RPMI7951 (cell line): ENCODE results near the gene LTBP2. TPM values are rescaled to one million over a fixed set of nuclear protein-coding genes. Genes with fewer than 3 reads are reported as not detected.

Source experiments
- DNase-seq: peaks from one replicate; pipeline ENCODE4 v3.0.0-alpha.2; 2012; ENCODE audit warnings: low read depth
- total RNA-seq: library from RNA; depleted of rRNA; stranded (reverse); fragments of >200 nt; shearing (Covaris generic); gene quantifications from 2 replicates; pipeline ENCODE4 v1.2.3, GENCODE V29; 2014

Gene LTBP2
- total RNA-seq, 1 experiment from 2014 or later: 22.8 TPM

- DNase-seq: no peak
These were observed 20.6 kb downstream of the LTBP2 start for GRCh38 chr14:74591394-74591793.

GRCh38 chr14:74589291-74589879 lies 22.7 kb downstream of the LTBP2 start:
- no peak for DNase-seq

- DNase-seq: no peak
These were observed 24.7 kb downstream of the LTBP2 start for GRCh38 chr14:74587363-74587707.

DNA sequence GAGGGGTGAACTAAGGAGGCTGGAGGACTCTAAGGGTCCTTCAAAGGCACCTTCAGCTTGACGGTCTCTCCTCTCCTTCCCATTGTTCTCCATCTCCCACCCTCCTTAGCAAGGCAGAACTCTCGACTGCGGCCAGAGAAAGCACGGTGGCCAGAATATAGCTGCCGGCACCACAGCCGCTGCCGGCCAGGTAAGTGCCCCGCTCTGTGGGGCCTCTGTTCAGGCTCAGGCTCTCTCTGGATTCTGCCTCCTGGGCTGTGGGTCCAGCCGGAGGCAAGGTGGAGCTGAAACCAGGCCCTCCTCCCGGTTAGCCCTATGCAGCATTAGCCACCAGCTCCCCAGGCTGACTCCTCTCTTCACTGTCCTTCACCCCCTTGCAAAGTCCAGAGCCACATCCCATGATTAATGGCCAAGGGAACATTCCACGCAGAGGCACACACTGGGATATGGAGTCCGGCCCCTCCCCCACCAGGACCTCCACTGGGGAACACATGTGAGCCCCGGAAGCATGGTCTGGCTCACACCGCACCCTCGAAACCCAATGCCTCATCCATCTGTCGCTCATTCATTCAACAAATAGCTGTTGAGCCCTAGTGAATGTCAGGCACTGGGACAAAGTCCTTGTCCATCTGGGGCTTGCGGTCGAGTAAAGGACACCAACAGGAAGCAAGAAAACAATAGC lies 25.2 kb downstream of the LTBP2 start:
- DNase-seq: peak; percentile 94

DNA sequence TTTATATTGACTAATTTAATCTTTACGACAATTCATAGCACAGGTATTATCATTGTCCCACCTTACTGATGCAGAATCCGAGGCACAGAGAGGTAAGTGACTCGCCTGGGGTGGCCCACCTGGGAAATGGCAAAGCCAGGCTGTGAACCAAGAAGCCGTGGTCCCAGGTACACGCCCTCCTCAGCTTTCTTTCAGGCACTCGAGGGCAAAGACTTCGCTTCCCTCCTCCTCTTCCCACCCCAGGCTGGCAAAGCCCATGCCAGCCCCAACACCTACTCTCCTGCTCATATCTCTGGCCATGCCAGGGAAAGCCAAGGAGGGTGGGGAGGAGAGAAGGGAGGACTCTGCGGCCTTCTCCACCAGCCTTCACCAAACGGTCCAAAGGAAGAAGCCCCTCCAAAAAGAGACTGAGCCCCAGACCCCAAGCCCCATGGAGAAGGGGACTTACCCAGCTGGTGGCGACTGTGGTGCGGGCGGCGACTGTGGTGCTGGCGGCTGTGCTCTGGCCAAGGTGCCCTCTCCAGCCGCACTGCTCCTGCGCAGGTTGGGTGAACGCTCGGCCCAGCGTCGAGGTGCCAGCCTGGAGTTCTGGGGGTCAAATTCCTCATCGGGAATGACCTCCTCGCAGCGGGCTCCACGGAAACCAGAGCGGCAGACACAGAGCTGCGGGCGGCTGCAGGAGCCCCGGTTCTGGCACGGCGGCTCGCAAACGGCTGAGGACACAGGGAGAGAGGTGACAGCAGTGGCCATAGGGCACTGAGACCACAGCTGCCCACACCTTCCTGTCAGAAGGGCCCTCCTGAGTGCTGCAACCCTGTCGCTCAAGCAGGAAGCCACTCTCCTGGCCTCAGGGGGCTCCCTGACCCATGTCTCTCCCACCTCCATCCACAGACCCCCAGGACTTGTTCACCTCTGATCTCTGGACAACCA lies 26.4 kb downstream of the LTBP2 start:
- no peak for DNase-seq

DNA sequence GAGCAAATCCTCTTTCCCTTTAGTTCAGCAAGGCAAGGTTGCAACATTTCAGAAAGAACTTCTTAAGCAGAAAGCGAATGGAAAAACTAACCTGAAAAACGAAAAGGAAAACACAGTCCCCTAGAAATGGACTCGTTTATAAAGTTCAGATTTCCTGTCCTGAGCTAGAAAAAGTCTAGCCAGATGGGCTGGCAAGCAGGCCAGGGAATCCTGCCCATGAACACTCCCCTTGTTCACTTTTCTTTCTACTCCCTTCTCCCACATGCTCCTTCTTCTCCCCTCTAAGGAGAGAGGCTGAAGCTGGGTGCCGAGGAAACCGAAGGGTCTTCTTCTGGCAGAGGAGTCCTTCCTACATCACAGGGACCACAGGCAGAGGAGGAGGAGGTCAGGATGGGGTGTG lies 27.1 kb downstream of the LTBP2 start:
- DNase-seq: no peak

DNA sequence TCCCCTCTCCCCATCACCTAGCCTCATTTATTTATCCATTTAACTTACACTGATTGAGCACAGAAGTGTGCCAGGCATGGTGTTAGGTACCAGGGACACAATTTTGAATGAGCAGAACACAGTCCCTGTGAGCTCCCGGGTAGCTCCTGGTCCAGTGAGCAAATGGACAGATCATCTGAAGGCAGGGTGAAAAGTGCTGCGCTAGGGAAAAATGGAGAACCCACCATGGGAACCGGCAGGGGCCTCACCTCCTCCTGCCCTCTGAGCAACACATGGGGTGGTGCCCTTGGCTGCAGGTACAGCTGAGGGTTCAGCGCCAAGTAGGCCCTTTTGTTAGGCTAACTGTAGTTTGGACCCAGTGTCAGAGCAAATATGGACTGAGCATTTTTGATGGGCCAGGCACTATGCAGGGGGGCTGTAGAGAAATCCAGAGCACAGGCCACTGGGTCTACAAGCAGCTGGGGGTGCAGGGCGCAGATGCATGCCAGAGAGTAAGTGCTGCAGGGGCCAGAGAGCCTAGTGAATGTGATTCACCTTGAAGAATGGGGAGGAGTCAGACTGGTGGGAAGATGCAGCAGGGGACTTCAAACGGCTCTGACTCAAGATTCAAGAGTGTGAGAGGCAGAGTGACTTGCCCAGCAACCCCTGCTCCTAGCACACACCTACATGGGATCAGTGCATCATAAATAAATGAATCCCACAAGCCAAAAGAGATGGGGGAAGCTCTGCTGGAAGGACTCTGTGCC lies 28.2 kb downstream of the LTBP2 start:
- peak; percentile 84 for DNase-seq

GRCh38 chr14:74582910-74583581 lies 29.0 kb downstream of the LTBP2 start:
- peak; percentile 91 for DNase-seq

GRCh38 chr14:74580275-74580672 lies 31.8 kb downstream of the LTBP2 start:
- no peak for DNase-seq

DNA sequence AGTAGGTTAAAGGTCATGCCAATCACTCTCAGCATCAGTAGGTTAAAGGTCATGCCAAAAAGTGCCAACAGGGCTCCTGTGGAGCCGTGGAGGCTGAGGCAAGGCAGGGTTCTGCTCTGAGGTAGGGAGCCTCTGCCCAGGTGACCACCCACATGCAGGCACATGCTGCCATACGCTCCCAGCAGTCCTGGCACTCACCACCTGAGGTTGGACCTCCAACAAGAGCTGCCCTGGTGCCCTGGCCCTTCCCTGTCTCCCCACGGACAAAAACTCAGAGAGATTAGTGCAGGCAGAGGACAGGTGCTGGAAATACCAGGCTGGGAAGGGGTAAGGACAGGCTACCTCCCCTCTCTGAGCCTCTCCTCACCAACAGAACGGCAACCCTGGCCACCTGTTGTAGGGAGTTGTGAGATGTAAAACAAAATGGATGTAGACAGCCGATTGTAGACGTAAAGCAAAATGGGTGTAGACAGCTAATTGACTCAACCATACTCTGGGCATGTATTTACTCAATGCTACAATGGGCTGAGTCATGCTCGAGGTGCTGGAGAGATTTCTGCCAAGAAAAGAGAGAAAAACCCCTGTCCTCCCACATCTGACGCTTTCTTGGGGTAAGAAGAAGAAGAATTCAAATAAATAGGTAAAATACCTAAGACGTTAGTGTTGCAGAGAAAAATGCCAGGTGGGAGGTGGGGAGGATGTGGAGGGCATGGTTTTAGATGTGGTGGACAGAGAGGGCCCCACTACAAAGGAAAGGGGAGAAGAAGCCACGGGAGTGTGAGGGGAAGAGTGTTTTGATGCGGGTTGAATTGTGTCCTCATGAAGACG lies 32.4 kb downstream of the LTBP2 start:
- DNase-seq: peak; percentile 80

- DNase-seq: no peak
These were observed 33.6 kb downstream of the LTBP2 start for GRCh38 chr14:74578479-74578878.

GRCh38 chr14:74577948-74578275 lies 34.1 kb downstream of the LTBP2 start:
- DNase-seq: no peak

DNA sequence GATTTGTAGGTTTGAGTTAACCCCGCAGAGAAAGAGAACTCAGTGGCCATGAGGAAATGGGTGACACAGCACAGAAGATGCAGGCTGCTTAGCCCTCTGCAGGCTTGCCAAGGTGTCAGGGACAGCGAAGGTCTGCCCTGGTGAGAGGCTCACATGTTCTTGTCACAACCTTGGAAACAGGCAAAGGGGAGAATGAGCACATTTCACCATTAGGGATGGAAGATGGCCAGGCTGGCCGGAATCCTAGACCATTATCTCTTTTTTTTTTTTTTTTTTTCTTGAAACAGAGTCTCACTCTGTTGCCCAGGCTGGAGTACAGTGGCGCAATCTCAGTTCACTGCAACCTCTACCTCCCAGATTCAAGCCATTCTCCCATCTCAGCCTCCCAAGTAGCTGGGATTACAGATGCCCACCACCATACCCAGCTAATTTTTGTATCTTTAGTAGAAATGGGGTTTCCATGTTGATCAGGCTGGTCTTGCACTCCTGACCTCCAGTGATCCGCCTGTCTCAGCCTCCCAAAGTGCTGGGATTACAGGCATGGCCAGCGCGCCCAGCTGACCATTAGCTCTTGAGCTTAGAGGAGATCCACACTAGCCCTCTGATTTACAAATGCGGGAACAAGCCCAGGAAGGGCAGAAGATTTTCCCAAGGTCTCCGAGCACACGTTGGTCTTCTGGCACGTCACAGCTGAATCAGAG lies 34.6 kb downstream of the LTBP2 start:
- DNase-seq: peak; percentile 57

DNA sequence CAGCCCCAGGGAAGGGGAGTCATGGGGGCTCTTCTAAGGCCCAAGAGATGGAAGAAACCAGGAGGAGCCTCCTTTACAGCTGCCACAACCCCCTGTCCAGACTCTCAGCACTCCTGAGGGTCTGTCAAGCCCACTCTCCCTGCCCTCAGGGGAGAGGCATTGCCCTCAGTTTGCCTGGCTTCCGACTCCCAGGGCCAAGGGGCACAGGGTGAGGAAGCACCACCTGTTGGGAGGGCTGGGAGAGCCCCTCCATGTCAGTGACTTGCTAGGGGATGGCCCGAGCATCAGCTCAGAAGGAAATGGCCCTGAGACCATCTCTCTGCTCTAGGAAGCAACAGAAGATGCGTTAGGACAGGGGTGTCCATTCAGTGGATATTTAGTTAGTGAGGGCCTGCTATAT lies 36.1 kb downstream of the LTBP2 start:
- DNase-seq: no peak

- DNase-seq: no peak
These were observed 36.5 kb downstream of the LTBP2 start for GRCh38 chr14:74575507-74575906.

GRCh38 chr14:74574706-74575105 lies 37.3 kb downstream of the LTBP2 start:
- DNase-seq: peak; percentile 90

- DNase-seq: peak; percentile 69
These were observed 38.0 kb downstream of the LTBP2 start for GRCh38 chr14:74574090-74574433.

GRCh38 chr14:74573421-74574089 lies 38.5 kb downstream of the LTBP2 start:
- DNase-seq: peak; percentile 25

DNA sequence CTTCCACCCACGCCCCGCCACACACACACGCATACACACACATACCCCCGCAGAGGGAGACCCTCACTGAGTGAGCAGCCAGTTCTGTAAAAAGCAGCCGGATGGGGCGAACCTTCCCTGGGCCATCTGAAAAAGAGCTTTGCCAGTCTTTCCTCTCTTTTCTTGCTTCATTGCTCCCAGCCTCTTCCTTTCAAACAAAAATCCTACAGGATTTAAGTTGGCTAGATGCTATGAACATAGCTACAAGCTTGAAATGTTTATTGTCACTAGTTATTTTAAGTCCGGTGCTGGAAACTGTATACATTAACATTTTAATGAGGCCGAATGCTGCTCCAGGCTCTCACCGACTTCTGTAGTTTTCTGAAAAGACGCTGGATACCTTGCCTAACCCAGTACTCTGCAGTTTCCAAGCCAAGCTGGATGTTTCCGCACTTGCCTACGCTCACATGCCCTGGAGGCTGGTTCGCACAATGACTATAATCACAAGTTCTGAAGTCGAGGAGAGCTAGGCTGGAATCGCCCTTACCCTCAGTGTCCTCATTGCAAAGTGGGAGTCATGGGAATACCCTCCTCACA lies 39.2 kb downstream of the LTBP2 start:
- DNase-seq: peak; percentile 88
